Bronchial epithelial cell (primary cell): ENCODE measurements around the gene NIPBL. TPM values are rescaled to one million over a fixed set of nuclear protein-coding genes. Genes with fewer than 3 reads are reported as not detected.
A peak's percentile ranks its signal among the peaks of the same experiment; 100 is the strongest.

Experiments
- DNase-seq: peaks from one replicate; pipeline ENCODE4 v3.0.0-alpha.2; 2010; ENCODE audit warnings: low read depth
- FAIRE-seq: peaks from 2 replicates; lab custom pipeline; 2011; peaks lifted over from hg19 to GRCh38; lab: Jason Lieb, UNC
- H3K27me3 ChIP-seq: 2 replicates; pipeline ENCODE4 v1.5.1; 2011; ENCODE audit warnings: low read length; ENCODE audit not compliant: control insufficient read depth, insufficient read depth
- H3K36me3 ChIP-seq: 2 replicates; pipeline ENCODE4 v1.5.1; 2011; ENCODE audit warnings: low read length; ENCODE audit not compliant: control insufficient read depth, insufficient read depth
- H3K4me3 ChIP-seq: 2 replicates; pipeline ENCODE4 v1.5.1; 2011; ENCODE audit warnings: mild to moderate bottlenecking, low read depth, low read length, control low read depth
- CTCF ChIP-seq: IDR thresholded peaks from 2 replicates; pipeline ENCODE4 v1.5.1; 2011; ENCODE audit warnings: mild to moderate bottlenecking, moderate library complexity, low read length, control low read depth, inconsistent platforms; ENCODE audit not compliant: insufficient read depth, severe bottlenecking
- total RNA-seq: library from RNA; depleted of rRNA; stranded (reverse); fragments of >200 nt; gene quantifications from 2 replicates; pipeline ENCODE4 v1.2.1, GENCODE V29; 2014

Gene NIPBL
- total RNA-seq, 1 donor from 2014 or later: 20.0 TPM

DNA sequence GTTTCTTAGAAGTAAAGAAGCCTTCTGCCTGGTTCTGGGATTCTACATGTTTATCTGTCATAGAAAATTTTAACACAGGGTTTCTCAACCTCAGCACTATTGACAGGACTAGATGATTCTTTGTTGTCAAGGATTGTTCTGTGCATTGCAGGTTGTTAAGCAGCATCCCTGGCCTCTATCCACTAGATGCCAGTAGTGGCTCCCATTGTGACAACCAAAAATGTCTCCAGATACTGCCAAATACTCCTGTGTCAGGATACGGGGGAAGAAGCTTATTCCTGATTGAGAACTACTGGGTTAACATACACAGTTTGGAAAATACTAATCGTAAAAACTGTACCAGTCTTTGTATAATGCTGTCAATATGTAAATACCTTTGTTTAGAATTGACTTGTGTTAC, 167.1 kb downstream of the NIPBL start:
- peak; percentile 52 for FAIRE-seq
- no peaks in the 10 kb centered on the region for H3K27me3 ChIP-seq
- no peak for TF ChIP-seq CTCF
- H3K4me3 ChIP-seq: no peak overlapping the region
- no peak for DNase-seq
- peaks cover 1% of the 10 kb centered on the region for H3K36me3 ChIP-seq

DNA sequence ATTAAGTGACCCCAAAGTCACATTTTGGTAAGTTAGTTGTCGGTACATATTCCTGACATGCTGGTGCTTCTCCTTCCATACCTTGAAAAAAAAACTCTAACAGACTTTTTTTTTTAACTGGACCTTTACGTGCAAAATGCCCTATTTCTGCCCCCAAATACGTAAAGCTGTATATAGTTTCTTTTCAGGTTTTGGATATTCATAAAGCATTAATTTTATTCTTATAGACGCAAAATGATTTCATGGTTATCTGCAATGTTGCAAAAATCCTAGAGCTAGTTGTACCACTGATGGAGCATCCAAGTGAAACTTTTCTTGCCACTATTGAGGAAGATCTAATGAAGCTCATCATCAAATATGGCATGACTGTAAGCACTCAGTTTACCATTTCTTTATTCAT, 167.6 kb downstream of the NIPBL start:
- TF ChIP-seq CTCF: no peak
- FAIRE-seq: no peak
- Histone ChIP-seq H3K27me3 (no peaks in the 10 kb centered on the region), H3K4me3 (no peak overlapping the region), H3K36me3 (peaks cover 4% of the 10 kb centered on the region)
- no peak for DNase-seq

- TF ChIP-seq CTCF: no peak
- Histone ChIP-seq H3K27me3 (no peaks in the 10 kb centered on the region), H3K4me3 (no peak overlapping the region), H3K36me3 (peaks cover 7% of the 10 kb centered on the region)
- no peak for FAIRE-seq
- no peak for DNase-seq
These were observed 169.1 kb downstream of the NIPBL start for GRCh38 chr5:37045703-37046102.

DNA sequence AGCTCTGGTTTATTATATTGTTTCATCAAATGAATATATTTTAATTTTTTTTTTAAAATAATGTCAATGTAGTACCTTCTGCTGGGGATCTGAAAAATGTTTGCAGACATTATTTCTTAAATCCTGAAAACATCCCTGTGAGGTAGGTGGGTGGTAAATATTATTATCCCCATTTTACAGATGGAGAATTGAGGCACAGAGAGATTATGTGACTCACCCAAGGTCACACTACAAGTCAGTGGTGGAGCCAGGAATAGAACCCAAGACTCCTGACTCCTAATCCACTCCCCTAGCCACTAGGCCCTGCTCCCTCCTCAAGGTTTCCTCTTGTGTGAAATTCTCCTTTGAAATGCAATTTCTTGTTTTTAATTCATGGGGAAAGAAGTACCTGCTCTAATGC, 171.4 kb downstream of the NIPBL start:
- TF ChIP-seq CTCF: no peak
- no peak for FAIRE-seq
- DNase-seq: no peak
- Histone ChIP-seq H3K27me3 (no peaks in the 10 kb centered on the region), H3K36me3 (peaks cover 11% of the 10 kb centered on the region), H3K4me3 (no peak overlapping the region)

GRCh38 chr5:37054391-37054790, 177.8 kb downstream of the NIPBL start:
- no peak for FAIRE-seq

More at GRCh38 chr5:37054391-37054790, 177.8 kb downstream of the NIPBL start:
- H3K36me3 ChIP-seq: peaks cover 8% of the 10 kb centered on the region
- no peak for TF ChIP-seq CTCF
- no peak overlapping the region for H3K4me3 ChIP-seq
- H3K27me3 ChIP-seq: no peaks in the 10 kb centered on the region
- no peak for DNase-seq
